Brain microvascular endothelial cell (primary cell): ENCODE measurements around the gene C4orf36.

ENCODE experiments used
- DNase-seq: peaks from one replicate; pipeline ENCODE4 v3.0.0-alpha.2; 2020
- H3K27ac ChIP-seq: fragments of 250-450 bp; sonication (Bioruptor Pico); 2 replicates; pipeline ENCODE4 v1.5.1; 2020; ENCODE audit warnings: mild to moderate bottlenecking, moderate library complexity
- H3K27me3 ChIP-seq: fragments of 250-450 bp; sonication (Bioruptor Pico); replicated peaks from 2 replicates; pipeline ENCODE4 v1.5.1; 2020; ENCODE audit warnings: mild to moderate bottlenecking
- H3K36me3 ChIP-seq: fragments of 250-450 bp; sonication (Bioruptor Pico); replicated peaks from 2 replicates; pipeline ENCODE4 v1.5.1; 2020; ENCODE audit warnings: mild to moderate bottlenecking
- H3K4me3 ChIP-seq: 2 replicates; pipeline ENCODE4 v1.5.1; 2011; ENCODE audit warnings: low read depth, mild to moderate bottlenecking, control low read depth, low read length, moderate library complexity
- CTCF ChIP-seq: IDR thresholded peaks from 2 replicates; pipeline ENCODE4 v1.5.1; 2011; ENCODE audit warnings: low read depth, mild to moderate bottlenecking, moderate library complexity, low read length, control low read depth, inconsistent platforms; ENCODE audit errors: missing control alignments
- in situ Hi-C: cut with HindIII; loops from 2 replicates; pipeline ENCODE4 v1.10.0; 2017; ENCODE audit warnings: low sequenced_read_pairs, low pct_ligation_motif_present

The C4orf36 gene

GRCh38 chr4:86935853-86936733 is 43.9 kb upstream of the C4orf36 start:
- Histone ChIP-seq H3K27ac (peak overlapping the region; percentile 75), H3K4me3 (peak overlapping the region; percentile 83), H3K27me3 (no peaks in the 10 kb centered on the region), H3K36me3 (no peaks in the 10 kb centered on the region)
- TF ChIP-seq CTCF = no peak
- DNase-seq = peak; percentile 31
- in situ Hi-C loops = loop anchor here (25.0 kb wide), 1 partner anchor 176 kb away; no protein-coding TSS in a partner anchor

- DNase-seq = no peak
- in situ Hi-C loops = loop anchor here (25.0 kb wide), 1 partner anchor 177 kb away; no protein-coding TSS in a partner anchor
- H3K27ac ChIP-seq = peak overlapping the region; percentile 75
- H3K27me3 ChIP-seq = no peaks in the 10 kb centered on the region
- H3K4me3 ChIP-seq = peak overlapping the region; percentile 83
- no peaks in the 10 kb centered on the region for H3K36me3 ChIP-seq
- no peak for TF ChIP-seq CTCF
Observed at GRCh38 chr4:86935566-86935852, 43.3 kb upstream of the C4orf36 start.

GRCh38 chr4:86934771-86935565 is 42.7 kb upstream of the C4orf36 start, which contains the start of gene AFF1:
Gene AFF1, plus strand, starts transcription at chr4:86935011. Its CDS starts 13,523 bp downstream, at chr4:86948534.
- in situ Hi-C loops = loop anchor here (25.0 kb wide), 1 partner anchor 177 kb away; no protein-coding TSS in a partner anchor

GRCh38 chr4:86934147-86934770 is 42.0 kb upstream of the C4orf36 start:
- peak overlapping the region; percentile 75 for H3K27ac ChIP-seq
- H3K36me3 ChIP-seq = no peaks in the 10 kb centered on the region
- H3K27me3 ChIP-seq = no peaks in the 10 kb centered on the region
- no peak for DNase-seq
- H3K4me3 ChIP-seq = peak overlapping the region; percentile 83
- no peak for TF ChIP-seq CTCF
- in situ Hi-C loops = loop anchor here (25.0 kb wide), 1 partner anchor 178 kb away; no protein-coding TSS in a partner anchor

More at GRCh38 chr4:86934771-86935565, 42.7 kb upstream of the C4orf36 start, which contains the start of gene AFF1:
- Histone ChIP-seq H3K27ac (peak within 1 kb of the TSS; percentile 75), H3K4me3 (peak within 1 kb of the TSS; percentile 83), H3K36me3 (no peaks in the 10 kb centered on the region), H3K27me3 (no peaks in the 10 kb centered on the region)
- DNase-seq = peak; percentile 71
- TF ChIP-seq CTCF = peak; percentile 45

GRCh38 chr4:86928400-86929255 is 36.4 kb upstream of the C4orf36 start:
- H3K27ac ChIP-seq = peak overlapping the region; percentile 77
- no peak for DNase-seq
- H3K36me3 ChIP-seq = no peaks in the 10 kb centered on the region
- in situ Hi-C loops = loop anchor here (25.0 kb wide), 1 partner anchor 184 kb away; no protein-coding TSS in a partner anchor
- TF ChIP-seq CTCF = no peak
- no peaks in the 10 kb centered on the region for H3K27me3 ChIP-seq
- H3K4me3 ChIP-seq = no peak overlapping the region
